Measurements from ENCODE around the gene FAM136A.

DNA sequence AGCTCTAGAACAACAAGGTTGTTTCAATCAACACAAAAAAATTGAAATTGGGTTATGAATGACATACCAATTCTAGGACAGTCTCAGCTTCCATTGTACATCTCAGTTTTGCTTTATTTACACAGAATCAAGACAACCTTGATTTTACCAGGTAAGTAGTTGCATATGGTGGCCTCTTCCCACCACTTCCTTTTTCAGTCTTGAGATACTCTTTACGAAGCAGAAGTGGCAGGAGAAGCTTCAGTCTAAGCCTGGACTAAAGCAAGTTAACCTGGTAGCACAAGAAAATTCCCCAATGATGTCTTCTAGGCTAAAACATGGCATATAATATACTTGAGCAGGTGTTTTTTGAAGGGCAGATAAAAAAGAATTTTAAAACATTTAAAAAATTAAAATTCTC is 10.7 kb upstream of the FAM136A start:
- TF ChIP-seq, protein P1, sequence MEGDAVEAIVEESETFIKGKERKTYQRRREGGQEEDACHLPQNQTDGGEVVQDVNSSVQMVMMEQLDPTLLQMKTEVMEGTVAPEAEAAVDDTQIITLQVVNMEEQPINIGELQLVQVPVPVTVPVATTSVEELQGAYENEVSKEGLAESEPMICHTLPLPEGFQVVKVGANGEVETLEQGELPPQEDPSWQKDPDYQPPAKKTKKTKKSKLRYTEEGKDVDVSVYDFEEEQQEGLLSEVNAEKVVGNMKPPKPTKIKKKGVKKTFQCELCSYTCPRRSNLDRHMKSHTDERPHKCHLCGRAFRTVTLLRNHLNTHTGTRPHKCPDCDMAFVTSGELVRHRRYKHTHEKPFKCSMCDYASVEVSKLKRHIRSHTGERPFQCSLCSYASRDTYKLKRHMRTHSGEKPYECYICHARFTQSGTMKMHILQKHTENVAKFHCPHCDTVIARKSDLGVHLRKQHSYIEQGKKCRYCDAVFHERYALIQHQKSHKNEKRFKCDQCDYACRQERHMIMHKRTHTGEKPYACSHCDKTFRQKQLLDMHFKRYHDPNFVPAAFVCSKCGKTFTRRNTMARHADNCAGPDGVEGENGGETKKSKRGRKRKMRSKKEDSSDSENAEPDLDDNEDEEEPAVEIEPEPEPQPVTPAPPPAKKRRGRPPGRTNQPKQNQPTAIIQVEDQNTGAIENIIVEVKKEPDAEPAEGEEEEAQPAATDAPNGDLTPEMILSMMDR (IDR thresholded peaks at IDR 0.05), result no peak
- no peak for TF ChIP-seq POLR2A (IDR thresholded peaks at IDR 0.05)
